Activated CD4-positive, alpha-beta T cell treated with anti-CD3 and anti-CD28 coated beads for 4 hours (primary cell): ENCODE measurements around the gene GRB10.
"Not testable (repeated sequence)": the region's sequence is repeated elsewhere in the genome, so short reads cannot be mapped to it uniquely, and the experiment has no call there.

Experiments used
- DNase-seq, 2 donors: peaks; one replicate each; pipeline ENCODE4 v3.0.0-alpha.2; 2020

The GRB10 gene

DNA sequence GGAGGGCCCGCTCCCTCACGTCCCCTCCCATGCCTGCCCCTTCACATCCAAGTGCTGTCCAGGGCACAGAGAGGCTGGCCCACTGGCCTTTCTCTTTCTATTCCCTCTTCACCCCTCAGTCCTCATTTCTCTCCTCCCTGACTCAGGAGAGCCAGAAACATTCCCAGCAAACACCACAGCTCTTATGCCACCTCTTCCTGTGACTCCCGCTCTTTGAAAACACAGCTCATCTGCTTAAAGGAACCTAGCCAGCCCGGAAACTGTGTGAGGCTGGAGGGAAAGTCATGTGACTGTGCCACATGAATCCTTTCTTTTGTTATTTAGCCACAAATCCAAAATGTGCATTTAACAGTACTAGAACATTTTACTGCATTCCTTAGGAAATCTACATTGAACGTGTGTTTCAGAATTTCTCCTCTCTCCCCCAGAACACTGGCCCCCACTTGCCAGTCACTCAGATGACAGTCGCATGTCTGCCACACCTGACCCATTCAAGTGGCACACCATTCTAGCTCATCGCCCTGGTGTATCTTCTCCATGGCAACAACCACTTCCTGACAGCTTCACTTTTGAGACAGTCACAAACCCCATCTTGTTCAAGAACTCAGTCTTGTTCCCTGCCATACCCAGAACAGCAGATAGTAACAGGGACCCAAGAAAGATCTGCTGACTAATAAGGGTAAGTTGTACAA, 42.8 kb downstream of the GRB10 start:
- DNase-seq: peak; percentile 53 to 61

DNA sequence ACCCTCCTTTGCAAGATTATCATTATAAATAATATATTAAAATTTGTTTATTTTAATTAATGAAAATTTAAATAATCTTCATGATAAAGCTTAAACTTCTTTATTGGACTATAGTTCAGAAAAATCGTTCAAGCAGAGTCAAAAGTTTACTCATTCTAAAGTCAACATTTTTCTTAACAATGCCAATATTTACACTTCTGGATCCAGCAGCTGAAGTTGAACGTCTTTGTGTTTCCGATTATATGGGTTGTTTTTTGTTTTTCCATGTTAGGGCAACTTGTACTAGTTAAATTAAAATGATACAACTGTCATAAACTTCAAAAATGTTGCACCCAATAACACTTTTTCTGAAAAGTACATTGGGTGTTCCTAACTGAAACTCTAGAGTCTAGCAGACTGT, 43.8 kb downstream of the GRB10 start:
- no peak for DNase-seq

DNA sequence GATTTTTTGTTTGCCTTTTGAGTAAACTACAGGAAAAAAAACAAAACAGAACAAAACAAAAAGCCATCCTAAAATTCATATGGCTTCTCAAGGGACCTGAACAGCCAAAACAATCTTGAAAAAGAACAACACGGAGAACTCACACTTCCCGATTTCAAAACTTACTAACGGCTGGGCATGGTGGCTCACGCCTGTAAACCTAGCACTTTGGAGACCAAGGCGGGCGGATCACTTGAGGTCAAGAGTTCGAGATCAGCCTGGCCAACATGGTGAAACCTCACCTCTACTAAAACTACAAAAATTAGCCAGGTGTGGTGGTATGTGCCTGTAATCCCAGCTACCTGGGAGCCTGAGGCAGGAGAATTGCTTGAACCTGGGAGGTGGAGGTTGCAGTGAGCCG, 46.9 kb downstream of the GRB10 start:
- not testable (repeated sequence) for DNase-seq

DNA sequence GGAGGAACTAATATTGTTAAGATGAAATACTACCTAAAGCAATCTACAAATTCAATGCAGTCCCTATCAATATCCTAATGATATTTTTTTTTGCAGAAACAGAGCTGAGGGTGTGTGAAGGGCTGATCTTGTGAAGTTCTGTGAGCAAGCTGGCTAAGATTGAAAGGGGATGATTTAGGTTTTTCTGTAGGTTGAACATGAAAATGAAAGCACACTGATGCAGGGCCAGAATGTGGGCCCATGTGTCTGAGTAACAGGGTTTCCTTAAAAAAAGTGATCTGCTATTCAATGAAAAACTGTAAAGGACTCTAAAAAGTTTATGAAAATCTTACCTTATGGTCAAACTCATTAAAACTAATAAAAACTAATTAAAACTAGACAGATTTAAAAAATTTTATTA, 47.4 kb downstream of the GRB10 start:
- DNase-seq: no peak

DNA sequence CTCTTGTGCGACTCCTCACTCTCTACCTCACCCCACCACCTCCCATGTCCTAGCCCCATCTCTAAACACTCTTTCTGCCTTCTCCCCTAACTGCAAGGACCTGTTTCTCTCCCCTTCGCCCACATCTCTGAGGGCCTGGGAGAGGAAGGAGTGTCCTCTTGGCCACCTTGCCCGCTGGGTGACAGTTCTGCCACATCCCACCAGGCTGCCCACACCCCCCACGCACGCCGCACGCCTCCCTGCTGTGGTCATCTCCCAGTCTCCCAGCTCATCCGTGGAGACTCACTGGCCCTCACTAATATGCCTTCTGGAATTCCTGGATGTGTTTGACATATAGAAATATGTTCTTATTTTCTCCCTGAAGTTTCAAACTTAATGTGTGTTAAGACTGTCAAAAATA, 48.5 kb downstream of the GRB10 start:
- DNase-seq: no peak

GRCh38 chr7:50733552-50733951, 49.1 kb downstream of the GRB10 start:
- no peak for DNase-seq

GRCh38 chr7:50731703-50732582, 50.8 kb downstream of the GRB10 start:
- DNase-seq: no peak

GRCh38 chr7:50730446-50731400, 52.0 kb downstream of the GRB10 start:
- DNase-seq: no peak

DNA sequence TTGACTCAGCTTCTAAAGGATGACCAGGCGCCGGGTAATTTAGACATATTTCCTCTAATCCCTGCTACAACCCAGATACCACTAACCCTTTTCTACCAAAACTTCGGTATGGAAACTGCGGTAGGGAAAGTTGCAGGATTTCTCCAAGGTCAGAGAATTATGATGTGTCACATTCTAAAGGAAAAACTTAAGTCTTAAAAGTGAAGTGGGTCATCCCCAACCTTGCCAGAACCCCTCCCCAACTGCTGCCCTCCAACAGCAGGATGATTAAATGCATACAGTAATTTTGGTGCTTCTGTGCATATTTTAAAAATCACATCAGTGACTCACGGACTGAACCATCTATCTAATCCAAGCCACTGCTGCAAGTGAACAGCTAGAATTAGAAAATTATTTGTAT, 52.7 kb downstream of the GRB10 start:
- DNase-seq: no peak

DNA sequence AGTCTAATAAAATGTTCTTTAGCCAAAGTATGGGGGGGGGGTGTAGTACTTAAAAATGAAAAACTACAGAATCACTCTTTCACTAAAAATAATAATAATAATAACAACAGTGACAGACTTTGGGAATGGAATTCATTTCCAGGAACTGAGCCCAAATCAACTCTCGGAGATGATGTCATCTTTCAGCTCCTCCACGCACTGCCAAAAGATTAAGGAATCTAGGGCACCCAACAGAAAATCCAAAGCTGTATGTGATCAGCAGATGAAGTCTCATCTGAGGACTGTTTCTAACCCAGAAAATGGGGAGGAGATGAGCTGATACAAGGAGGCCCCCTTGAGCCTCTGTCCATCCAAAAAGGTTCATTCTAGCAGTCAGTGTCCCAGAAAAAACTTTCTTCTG, 54.5 kb downstream of the GRB10 start:
- DNase-seq: no peak

- no peak for DNase-seq
These were observed 55.0 kb downstream of the GRB10 start for GRCh38 chr7:50727711-50728110.

GRCh38 chr7:50727072-50727471, 55.6 kb downstream of the GRB10 start:
- no peak for DNase-seq

- DNase-seq: no peak
These were observed 56.9 kb downstream of the GRB10 start for GRCh38 chr7:50725774-50726173.

DNA sequence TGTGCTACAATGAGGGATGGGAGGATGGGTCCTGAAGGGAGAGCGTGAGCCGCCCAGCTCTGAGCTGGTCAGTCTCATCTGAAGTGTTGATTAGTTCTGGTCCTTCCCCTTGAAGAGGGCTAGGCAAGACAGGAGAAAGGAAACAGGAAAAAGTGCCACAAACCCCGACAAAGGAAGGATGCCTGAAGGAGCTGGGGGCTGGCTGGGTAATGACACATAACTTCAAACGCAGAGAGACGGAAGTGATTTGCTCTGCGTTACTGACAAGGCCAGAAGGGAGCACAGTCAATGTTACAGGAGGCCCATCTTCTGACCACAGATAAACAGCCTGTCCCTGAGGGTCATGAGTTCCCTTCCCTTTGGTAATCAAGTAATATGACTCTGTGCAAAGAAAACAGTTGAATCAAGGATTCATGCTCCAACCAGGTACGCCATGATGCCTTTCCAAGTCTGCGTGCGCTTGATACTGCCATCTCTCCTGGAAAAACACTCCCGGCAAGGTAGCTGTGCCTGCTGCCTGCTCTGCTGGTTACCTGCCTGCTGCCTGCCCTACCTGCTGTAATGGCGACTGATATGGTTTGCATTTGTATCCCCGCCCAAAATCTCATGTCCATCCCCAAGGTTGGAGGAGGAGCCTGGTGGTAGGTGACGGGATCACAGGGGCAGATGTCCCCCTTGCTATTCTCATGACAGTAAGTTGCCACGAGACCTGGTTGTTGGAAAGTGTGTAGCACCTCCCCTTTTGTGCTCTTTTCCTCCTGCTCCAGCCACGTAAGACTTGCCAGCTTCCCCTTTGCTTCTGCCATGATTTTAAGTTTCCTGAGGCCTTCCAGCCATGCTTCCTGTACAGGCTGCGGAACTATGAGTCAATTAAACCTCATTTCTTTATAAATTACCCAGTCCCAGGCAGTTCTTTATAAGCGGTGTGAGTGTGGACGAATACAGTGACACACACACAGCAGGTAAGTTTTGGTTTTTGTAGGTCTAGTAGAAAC, 57.9 kb downstream of the GRB10 start:
- no peak for DNase-seq

DNA sequence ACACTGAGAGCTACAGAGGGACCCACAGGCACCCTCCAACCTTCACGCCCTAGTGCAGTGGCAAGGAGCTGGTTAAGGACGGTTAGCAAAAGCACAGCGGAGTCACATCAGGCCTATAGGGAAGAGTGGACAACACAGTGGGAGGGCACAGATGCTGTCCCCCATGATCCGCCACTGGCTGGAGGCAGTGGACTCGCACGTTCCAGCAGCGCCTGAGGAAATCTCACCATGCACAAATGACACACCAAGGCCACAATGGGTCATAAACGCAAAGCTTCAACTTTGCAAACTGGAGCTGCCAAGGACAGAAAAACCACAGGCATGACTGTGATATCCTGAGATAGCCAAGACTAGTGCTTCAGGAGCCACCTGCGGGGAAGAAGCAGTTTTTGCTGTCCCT, 58.8 kb downstream of the GRB10 start:
- no peak for DNase-seq

GRCh38 chr7:50723173-50723572, 59.5 kb downstream of the GRB10 start:
- no peak for DNase-seq

DNA sequence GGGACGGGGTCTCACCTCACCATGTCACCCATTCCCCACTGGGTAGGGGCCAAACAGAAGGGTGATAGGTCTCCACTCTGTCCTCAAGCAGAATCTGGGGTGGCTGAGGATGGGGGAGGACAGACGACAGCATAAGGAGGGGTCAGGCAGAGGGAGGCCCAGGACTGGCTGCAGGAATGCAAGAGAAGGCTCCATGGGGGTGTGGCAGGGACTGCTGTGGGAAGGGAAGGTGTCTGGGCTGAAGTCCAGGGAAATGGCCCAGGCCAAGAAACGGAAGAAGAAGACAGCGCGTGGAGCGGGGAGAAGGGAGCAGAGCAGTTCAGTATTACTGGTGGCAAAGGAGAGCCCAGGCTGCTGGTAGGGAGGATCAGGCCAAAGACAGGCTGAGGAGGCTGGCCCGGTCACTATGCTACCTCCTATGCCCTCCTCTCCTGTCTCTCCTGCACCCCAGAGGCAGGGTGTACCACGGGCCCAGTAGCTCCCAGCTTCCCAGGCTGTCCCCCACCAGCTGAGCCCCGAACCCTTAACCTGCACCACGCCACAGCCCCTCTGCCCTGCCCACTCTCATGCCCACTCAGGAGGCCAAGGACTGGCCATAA, 60.9 kb downstream of the GRB10 start:
- DNase-seq: no peak

- DNase-seq: no peak
These were observed 61.5 kb downstream of the GRB10 start for GRCh38 chr7:50721160-50721559.

DNA sequence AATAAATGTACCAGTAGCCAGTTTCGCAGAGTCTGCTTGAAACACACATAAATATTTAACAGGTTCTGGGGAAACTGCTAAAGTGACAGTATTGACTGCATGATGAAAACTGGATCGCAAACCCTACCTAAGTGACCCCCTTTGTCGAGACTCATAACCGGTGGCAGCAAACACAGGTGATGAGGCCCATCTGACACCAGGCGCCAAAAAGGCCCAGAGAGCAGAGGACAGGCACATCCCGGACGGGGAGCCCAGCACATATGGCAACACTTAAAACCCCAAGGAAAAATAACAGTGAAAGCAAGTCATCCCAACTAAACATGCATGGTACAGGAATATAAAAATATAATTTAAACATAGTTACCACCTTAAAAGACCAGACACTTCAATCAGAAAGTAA, 62.4 kb downstream of the GRB10 start:
- DNase-seq: no peak

- DNase-seq: no peak
These were observed 63.8 kb downstream of the GRB10 start for GRCh38 chr7:50718876-50719275.

GRCh38 chr7:50718311-50718710, 64.4 kb downstream of the GRB10 start:
- no peak for DNase-seq

GRCh38 chr7:50717181-50717580, 65.5 kb downstream of the GRB10 start:
- DNase-seq: no peak
